PFSK-1 (cell line): ENCODE results near the gene CSKMT.

ENCODE experiments used
- FOXP2 ChIP-seq: optimal IDR thresholded peaks from 2 replicates; pipeline ENCODE3; 2011; ENCODE audit warnings: borderline replicate concordance, control low read depth, inconsistent platforms; ENCODE audit not compliant: insufficient read depth; ENCODE audit errors: extremely low read length, extremely low read depth
- POLR2AphosphoS5 ChIP-seq: IDR thresholded peaks from 2 replicates; pipeline ENCODE4 v1.6.1; 2012; ENCODE audit warnings: low read depth, mild to moderate bottlenecking, control low read depth, low read length, moderate library complexity
- SIN3A ChIP-seq: IDR thresholded peaks from 2 replicates; pipeline ENCODE4 v1.6.1; 2012; ENCODE audit warnings: mild to moderate bottlenecking, low read length, moderate library complexity, borderline replicate concordance; ENCODE audit not compliant: insufficient read depth
- TAF1 ChIP-seq: IDR thresholded peaks from 2 replicates; pipeline ENCODE4 v1.6.1; 2012; ENCODE audit warnings: low read length, control low read depth, borderline replicate concordance; ENCODE audit not compliant: insufficient read depth
- TF ChIP-seq, protein P1 (sequence below), 2 experiments: IDR thresholded peaks; 2 replicates each; pipeline versions ENCODE4 v1.6.1 to v1.8.0; 2011 to 2012; ENCODE audit warnings: low read depth in 2 of 2, low read length in 2 of 2, control low read depth in 1 of 2, inconsistent platforms in 1 of 2, mild to moderate bottlenecking in 1 of 2, moderate library complexity in 1 of 2; ENCODE audit not compliant: insufficient read depth in 1 of 2

CSKMT gene

DNA sequence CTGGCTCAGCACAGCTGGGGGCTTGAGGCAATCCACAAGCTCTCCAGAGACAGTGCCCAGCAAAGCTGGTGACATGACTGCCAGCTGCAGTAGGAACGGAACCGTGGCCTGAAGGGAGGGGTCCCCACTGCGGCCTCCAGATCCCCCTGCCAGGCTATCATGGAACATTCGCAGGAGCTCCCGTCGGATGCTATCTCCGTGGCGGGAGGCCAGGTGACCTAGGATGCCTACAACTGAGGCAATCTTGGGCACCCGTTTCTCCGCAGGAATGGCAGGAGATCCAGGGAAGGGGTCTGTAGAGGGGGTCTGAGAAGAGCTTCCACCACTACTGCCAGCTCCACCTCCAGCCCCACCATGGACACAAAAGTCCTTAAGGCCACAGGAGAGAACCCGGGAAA, 16.1 kb upstream of the CSKMT start:
- TF ChIP-seq SIN3A (no peak), FOXP2 (no peak), POLR2AphosphoS5 (no peak), TAF1 (no peak)
- TF ChIP-seq, protein P1, sequence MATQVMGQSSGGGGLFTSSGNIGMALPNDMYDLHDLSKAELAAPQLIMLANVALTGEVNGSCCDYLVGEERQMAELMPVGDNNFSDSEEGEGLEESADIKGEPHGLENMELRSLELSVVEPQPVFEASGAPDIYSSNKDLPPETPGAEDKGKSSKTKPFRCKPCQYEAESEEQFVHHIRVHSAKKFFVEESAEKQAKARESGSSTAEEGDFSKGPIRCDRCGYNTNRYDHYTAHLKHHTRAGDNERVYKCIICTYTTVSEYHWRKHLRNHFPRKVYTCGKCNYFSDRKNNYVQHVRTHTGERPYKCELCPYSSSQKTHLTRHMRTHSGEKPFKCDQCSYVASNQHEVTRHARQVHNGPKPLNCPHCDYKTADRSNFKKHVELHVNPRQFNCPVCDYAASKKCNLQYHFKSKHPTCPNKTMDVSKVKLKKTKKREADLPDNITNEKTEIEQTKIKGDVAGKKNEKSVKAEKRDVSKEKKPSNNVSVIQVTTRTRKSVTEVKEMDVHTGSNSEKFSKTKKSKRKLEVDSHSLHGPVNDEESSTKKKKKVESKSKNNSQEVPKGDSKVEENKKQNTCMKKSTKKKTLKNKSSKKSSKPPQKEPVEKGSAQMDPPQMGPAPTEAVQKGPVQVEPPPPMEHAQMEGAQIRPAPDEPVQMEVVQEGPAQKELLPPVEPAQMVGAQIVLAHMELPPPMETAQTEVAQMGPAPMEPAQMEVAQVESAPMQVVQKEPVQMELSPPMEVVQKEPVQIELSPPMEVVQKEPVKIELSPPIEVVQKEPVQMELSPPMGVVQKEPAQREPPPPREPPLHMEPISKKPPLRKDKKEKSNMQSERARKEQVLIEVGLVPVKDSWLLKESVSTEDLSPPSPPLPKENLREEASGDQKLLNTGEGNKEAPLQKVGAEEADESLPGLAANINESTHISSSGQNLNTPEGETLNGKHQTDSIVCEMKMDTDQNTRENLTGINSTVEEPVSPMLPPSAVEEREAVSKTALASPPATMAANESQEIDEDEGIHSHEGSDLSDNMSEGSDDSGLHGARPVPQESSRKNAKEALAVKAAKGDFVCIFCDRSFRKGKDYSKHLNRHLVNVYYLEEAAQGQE (IDR thresholded peaks at IDR 0.05; ENCODE audit: insufficient read depth in 1 of 2, low read depth in 2 of 2, low read length in 2 of 2): no peak

DNA sequence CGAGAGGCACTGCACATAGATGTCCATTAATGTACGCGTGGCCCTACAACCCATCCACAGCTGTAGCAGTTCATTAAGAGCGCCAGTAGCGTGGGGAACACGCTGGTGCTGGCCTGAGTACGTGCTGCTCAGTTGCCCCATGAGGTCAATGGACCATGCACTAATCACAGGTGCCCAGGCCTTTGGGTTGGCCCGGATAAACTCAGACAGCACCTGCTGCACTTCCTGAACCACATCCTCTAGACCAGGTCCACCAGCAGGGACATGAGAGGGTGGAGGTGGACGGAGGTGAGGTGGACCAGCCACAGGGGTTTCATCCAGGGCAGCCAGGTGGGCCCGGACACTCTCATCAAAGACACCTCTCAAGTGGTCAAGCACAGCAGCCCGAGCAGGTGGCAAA, 15.6 kb upstream of the CSKMT start:
- TF ChIP-seq TAF1 (no peak), POLR2AphosphoS5 (no peak), SIN3A (no peak), FOXP2 (no peak)
- TF ChIP-seq, protein P1 (IDR thresholded peaks at IDR 0.05; ENCODE audit: insufficient read depth in 1 of 2, low read depth in 2 of 2, low read length in 2 of 2): no peak

DNA sequence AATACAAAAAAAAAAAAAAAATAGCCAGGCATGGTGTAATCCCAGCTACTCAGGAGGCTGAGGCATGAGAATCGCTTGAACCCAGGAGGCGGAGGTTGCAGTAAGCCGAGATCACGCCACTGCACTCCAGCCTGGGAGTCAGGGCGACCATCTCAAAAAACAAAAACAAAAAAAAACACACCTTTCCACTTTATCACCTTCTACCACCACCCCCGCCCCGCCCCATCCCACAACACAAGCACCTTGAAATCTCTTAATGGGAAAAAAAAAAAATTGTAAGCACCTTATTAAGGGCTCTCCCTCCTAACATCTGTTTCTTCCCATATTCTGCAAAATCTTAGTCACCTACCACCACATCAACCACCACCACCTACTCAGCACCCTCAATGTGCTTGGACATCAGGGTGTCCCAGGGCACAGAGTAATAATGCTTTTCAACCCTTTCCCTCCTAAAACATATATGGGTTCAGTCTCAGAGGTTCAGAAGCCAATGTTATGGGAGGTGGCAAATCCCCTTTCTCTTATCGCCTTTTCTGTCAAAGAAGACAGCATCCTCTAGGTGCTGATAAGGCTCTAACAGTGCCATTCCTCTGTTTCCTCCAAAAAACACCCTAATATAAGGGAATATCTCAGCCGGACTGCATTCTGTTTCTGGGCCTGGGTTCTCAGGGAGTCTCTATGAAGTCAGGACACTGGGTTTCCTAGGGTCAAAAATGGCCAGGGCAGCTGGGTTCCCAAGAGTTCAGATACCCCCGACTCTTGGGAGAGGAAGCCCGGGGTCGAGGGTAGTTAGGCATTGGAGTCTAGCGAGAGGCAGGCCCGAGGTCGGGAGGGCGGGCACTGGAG, 12.7 kb upstream of the CSKMT start:
- no peak for TF ChIP-seq POLR2AphosphoS5
- TF ChIP-seq, protein P1 (IDR thresholded peaks at IDR 0.05; ENCODE audit: insufficient read depth in 1 of 2, low read depth in 2 of 2, low read length in 2 of 2): no peak
- TF ChIP-seq SIN3A: no peak
- no peak for TF ChIP-seq FOXP2
- TF ChIP-seq TAF1: no peak

DNA sequence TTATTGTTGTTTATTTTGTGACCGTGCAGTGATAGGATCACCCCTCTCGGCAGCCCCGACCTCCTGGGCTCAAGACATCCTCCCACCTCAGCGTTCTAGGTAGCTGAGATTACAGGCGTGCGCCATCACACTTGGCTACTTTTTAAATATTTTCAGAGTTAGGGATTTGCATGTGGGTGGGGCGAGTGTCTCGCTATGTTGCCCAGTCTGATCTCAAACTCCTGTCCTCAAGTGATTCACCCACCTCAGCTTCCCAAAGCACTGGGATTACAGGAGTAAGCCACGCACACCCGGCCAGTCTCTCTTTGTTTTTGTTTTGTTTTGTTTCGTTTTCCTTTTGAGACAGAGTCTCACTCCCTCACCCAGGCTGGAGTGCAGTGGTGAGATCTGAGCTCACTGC, 10.8 kb upstream of the CSKMT start:
- no peak for TF ChIP-seq SIN3A
- TF ChIP-seq FOXP2: no peak
- no peak for TF ChIP-seq POLR2AphosphoS5
- TF ChIP-seq TAF1: no peak
- TF ChIP-seq, protein P1 (IDR thresholded peaks at IDR 0.05; ENCODE audit: insufficient read depth in 1 of 2, low read depth in 2 of 2, low read length in 2 of 2): no peak

DNA sequence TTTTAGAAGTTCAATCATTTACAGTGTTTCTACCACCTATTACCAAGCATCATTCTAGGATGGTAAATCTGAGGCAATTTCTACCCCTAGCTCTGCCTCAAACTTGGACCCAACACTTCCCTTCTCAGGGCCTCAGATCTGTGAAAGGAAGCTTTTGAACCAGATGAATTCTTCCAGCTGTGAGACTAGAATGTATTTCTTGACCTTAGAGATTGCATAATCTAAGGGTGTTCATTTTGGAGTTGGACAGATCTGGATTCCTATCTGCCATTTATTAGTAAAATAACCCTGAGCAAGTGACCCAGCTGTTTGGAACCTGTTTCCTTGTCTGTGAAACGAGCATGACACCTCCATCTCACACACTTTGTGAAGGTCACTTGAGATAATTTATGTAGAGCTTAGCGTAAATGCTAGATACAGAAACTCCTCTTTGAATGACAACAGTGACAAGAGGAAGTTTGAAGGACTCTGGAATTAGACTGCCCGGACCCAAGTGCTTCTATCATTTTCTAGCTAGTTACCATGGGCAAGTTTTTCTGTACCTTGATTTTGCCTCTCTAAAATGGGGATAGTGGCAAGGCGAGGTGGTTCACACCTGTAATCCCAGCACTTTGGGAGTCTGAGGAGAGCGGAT, 8.2 kb upstream of the CSKMT start:
- TF ChIP-seq POLR2AphosphoS5 (no peak), SIN3A (no peak)
